Esophagus mucosa (tissue), 1 donor: ENCODE measurements around the gene ZBTB16. TPM values are rescaled to one million over a fixed set of nuclear protein-coding genes. Genes with fewer than 3 reads are reported as not detected.

Experiments used
- ATAC-seq: fragments of 200-7000 bp; cut with Tn5 transposase; one replicate; pipeline ENCODE4 v1.9.1; 2020
- total RNA-seq: library from RNA; stranded (reverse); gene quantifications from one replicate; pipeline ENCODE4 v1.2.4, GENCODE V29; 2023
- donor health status: DM: yes; HTN: yes; CAD: no.

The ZBTB16 gene
- total RNA-seq, 1 donor from 2014 or later: 5.4 TPM

GRCh38 chr11:114085965-114086793 lies 26.7 kb downstream of the ZBTB16 start:
- ATAC-seq: no peak

- ATAC-seq: no peak
These were observed 27.5 kb downstream of the ZBTB16 start for GRCh38 chr11:114087025-114087424.

GRCh38 chr11:114088216-114088615 lies 28.7 kb downstream of the ZBTB16 start:
- ATAC-seq: no peak

GRCh38 chr11:114088836-114089235 lies 29.3 kb downstream of the ZBTB16 start:
- no peak for ATAC-seq

- no peak for ATAC-seq
These were observed 30.2 kb downstream of the ZBTB16 start for GRCh38 chr11:114089748-114090147.

- no peak for ATAC-seq
These were observed 30.9 kb downstream of the ZBTB16 start for GRCh38 chr11:114090225-114090910.

GRCh38 chr11:114090976-114091375 lies 31.5 kb downstream of the ZBTB16 start:
- ATAC-seq: no peak

- ATAC-seq: no peak
These were observed 32.2 kb downstream of the ZBTB16 start for GRCh38 chr11:114091516-114092397.

GRCh38 chr11:114092478-114092877 lies 33.0 kb downstream of the ZBTB16 start:
- ATAC-seq: no peak

GRCh38 chr11:114092953-114093352 lies 33.4 kb downstream of the ZBTB16 start:
- ATAC-seq: no peak

- ATAC-seq: no peak
These were observed 35.0 kb downstream of the ZBTB16 start for GRCh38 chr11:114094516-114094915.

GRCh38 chr11:114095899-114096298 lies 36.4 kb downstream of the ZBTB16 start:
- no peak for ATAC-seq

GRCh38 chr11:114097832-114098231 lies 38.3 kb downstream of the ZBTB16 start:
- no peak for ATAC-seq

- ATAC-seq: no peak
These were observed 39.4 kb downstream of the ZBTB16 start for GRCh38 chr11:114098927-114099326.

GRCh38 chr11:114099392-114100178 lies 40.1 kb downstream of the ZBTB16 start:
- no peak for ATAC-seq

GRCh38 chr11:114102993-114103896 lies 43.7 kb downstream of the ZBTB16 start:
- no peak for ATAC-seq

- ATAC-seq: no peak
These were observed 46.1 kb downstream of the ZBTB16 start for GRCh38 chr11:114105611-114106010.

- no peak for ATAC-seq
These were observed 46.5 kb downstream of the ZBTB16 start for GRCh38 chr11:114106047-114106446.

GRCh38 chr11:114106986-114107385 lies 47.5 kb downstream of the ZBTB16 start:
- ATAC-seq: no peak

GRCh38 chr11:114108501-114109205 lies 49.1 kb downstream of the ZBTB16 start:
- no peak for ATAC-seq
